Neural progenitor cell (in vitro differentiated cells): ENCODE measurements around the gene KATNBL1.

Source experiments
- EZH2 ChIP-seq: fragments of 200-600 bp; sonication (generic); IDR thresholded peaks from 2 replicates; pipeline ENCODE4 v1.6.1; 2017; ENCODE audit warnings: antibody characterized with exemption, mild to moderate bottlenecking, moderate library complexity
- EZH2phosphoT487 ChIP-seq: fragments of 200-600 bp; sonication (generic); IDR thresholded peaks from 2 replicates; pipeline ENCODE4 v1.6.1; 2017; ENCODE audit warnings: antibody characterized with exemption
- TF ChIP-seq, protein P1 (sequence below): fragments of 200-600 bp; sonication (generic); IDR thresholded peaks from 2 replicates; pipeline ENCODE4 v1.5.1; 2017; ENCODE audit warnings: antibody characterized with exemption, mild to moderate bottlenecking

DNA sequence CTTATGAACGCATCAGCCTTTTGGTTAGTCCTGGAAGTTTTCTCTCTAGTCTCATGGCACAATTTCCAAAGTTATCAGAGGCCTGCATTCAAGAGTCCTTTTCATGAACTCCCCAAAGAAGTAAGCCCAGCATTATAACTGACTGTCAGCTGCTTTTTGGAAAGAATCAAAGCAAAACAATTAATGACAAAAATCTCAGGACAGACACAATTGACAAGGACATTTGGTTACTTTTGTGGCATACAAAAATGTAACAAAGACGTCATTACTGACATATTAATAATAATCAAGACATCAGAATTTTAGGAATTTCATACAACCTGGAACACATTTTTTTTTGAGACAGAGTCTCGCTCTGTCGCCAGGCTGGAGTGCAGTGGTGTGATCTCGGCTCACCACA, 21.2 kb downstream of the KATNBL1 start:
- TF ChIP-seq, protein P1, sequence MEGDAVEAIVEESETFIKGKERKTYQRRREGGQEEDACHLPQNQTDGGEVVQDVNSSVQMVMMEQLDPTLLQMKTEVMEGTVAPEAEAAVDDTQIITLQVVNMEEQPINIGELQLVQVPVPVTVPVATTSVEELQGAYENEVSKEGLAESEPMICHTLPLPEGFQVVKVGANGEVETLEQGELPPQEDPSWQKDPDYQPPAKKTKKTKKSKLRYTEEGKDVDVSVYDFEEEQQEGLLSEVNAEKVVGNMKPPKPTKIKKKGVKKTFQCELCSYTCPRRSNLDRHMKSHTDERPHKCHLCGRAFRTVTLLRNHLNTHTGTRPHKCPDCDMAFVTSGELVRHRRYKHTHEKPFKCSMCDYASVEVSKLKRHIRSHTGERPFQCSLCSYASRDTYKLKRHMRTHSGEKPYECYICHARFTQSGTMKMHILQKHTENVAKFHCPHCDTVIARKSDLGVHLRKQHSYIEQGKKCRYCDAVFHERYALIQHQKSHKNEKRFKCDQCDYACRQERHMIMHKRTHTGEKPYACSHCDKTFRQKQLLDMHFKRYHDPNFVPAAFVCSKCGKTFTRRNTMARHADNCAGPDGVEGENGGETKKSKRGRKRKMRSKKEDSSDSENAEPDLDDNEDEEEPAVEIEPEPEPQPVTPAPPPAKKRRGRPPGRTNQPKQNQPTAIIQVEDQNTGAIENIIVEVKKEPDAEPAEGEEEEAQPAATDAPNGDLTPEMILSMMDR, result no peak
- TF ChIP-seq EZH2, result no peak
- no peak for TF ChIP-seq EZH2phosphoT487
